Measurements from ENCODE around the gene PRRC2B. TPM values are rescaled to one million over a fixed set of nuclear protein-coding genes. Genes with fewer than 3 reads are reported as not detected.
"Not testable (repeated sequence)": the region's sequence is repeated elsewhere in the genome, so short reads cannot be mapped to it uniquely, and the experiment has no call there.

Gene PRRC2B
- total RNA-seq, 3 donors from 2014 or later, result 89.7 to 102 (median 92.2) TPM

- Mint-ChIP-seq H3K9me3 (no peaks in the 10 kb centered on the region), H3K36me3 (ENCODE audit: insufficient read depth) (no peaks in the 10 kb centered on the region), H3K4me3 (no peak overlapping the region), H3K4me1 (ENCODE audit: low read depth) (peaks cover 13% of the 10 kb centered on the region), H3K27me3 (ENCODE audit: low read depth) (no peaks in the 10 kb centered on the region)
- ATAC-seq (no peak), DNase-seq (no peak)
Measured at GRCh38 chr9:131370638-131371037, 23.2 kb upstream of the PRRC2B start.

- H3K27me3 Mint-ChIP-seq (ENCODE audit: low read depth); H3K9me3 Mint-ChIP-seq; H3K36me3 Mint-ChIP-seq (ENCODE audit: insufficient read depth); ATAC-seq; DNase-seq: not testable (repeated sequence)
- Mint-ChIP-seq H3K4me3 (peak overlapping the region; percentile 86), H3K4me1 (ENCODE audit: low read depth) (peaks cover 13% of the 10 kb centered on the region)
Measured at GRCh38 chr9:131372599-131372973, 21.3 kb upstream of the PRRC2B start.

GRCh38 chr9:131374638-131375037, 19.2 kb upstream of the PRRC2B start:
- ATAC-seq, result not testable (repeated sequence)

GRCh38 chr9:131379056-131379455, 14.8 kb upstream of the PRRC2B start:
- DNase-seq, result no peak
- H3K4me3 Mint-ChIP-seq, result no peak overlapping the region
- no peaks in the 10 kb centered on the region for H3K36me3 Mint-ChIP-seq (ENCODE audit: insufficient read depth)
- no peak for ATAC-seq
- no peaks in the 10 kb centered on the region for H3K9me3 Mint-ChIP-seq
- H3K27me3 Mint-ChIP-seq (ENCODE audit: low read depth), result no peaks in the 10 kb centered on the region
- no peaks in the 10 kb centered on the region for H3K4me1 Mint-ChIP-seq (ENCODE audit: low read depth)

More at GRCh38 chr9:131374638-131375037, 19.2 kb upstream of the PRRC2B start:
- not testable (repeated sequence) for H3K4me3 Mint-ChIP-seq; H3K9me3 Mint-ChIP-seq; H3K27me3 Mint-ChIP-seq (ENCODE audit: low read depth); DNase-seq; H3K36me3 Mint-ChIP-seq (ENCODE audit: insufficient read depth)
- peaks cover 13% of the 10 kb centered on the region for H3K4me1 Mint-ChIP-seq (ENCODE audit: low read depth)

GRCh38 chr9:131382850-131383729, 10.8 kb upstream of the PRRC2B start:
- no peaks in the 10 kb centered on the region for H3K9me3 Mint-ChIP-seq
- ATAC-seq, result no peak

GRCh38 chr9:131385296-131385695, 8.6 kb upstream of the PRRC2B start:
- Mint-ChIP-seq H3K36me3 (ENCODE audit: insufficient read depth) (no peaks in the 10 kb centered on the region), H3K27me3 (ENCODE audit: low read depth) (no peaks in the 10 kb centered on the region)

More at GRCh38 chr9:131382850-131383729, 10.8 kb upstream of the PRRC2B start:
- H3K36me3 Mint-ChIP-seq (ENCODE audit: insufficient read depth), result no peaks in the 10 kb centered on the region
- H3K27me3 Mint-ChIP-seq (ENCODE audit: low read depth), result no peaks in the 10 kb centered on the region
- H3K4me3 Mint-ChIP-seq, result no peak overlapping the region
- DNase-seq, result no peak
- no peaks in the 10 kb centered on the region for H3K4me1 Mint-ChIP-seq (ENCODE audit: low read depth)

GRCh38 chr9:131386281-131386680, 7.6 kb upstream of the PRRC2B start:
- no peaks in the 10 kb centered on the region for H3K4me1 Mint-ChIP-seq (ENCODE audit: low read depth)
- H3K4me3 Mint-ChIP-seq, result no peak overlapping the region
- no peaks in the 10 kb centered on the region for H3K9me3 Mint-ChIP-seq
- no peaks in the 10 kb centered on the region for H3K36me3 Mint-ChIP-seq (ENCODE audit: insufficient read depth)
- no peaks in the 10 kb centered on the region for H3K27me3 Mint-ChIP-seq (ENCODE audit: low read depth)
- ATAC-seq (no peak), DNase-seq (no peak)

More at GRCh38 chr9:131385296-131385695, 8.6 kb upstream of the PRRC2B start:
- H3K4me1 Mint-ChIP-seq (ENCODE audit: low read depth), result no peaks in the 10 kb centered on the region
- no peaks in the 10 kb centered on the region for H3K9me3 Mint-ChIP-seq
- DNase-seq (no peak), ATAC-seq (no peak)
- no peak overlapping the region for H3K4me3 Mint-ChIP-seq

- no peak for DNase-seq
- Mint-ChIP-seq H3K27me3 (ENCODE audit: low read depth) (no peaks in the 10 kb centered on the region), H3K4me3 (no peak overlapping the region), H3K9me3 (no peaks in the 10 kb centered on the region), H3K36me3 (ENCODE audit: insufficient read depth) (no peaks in the 10 kb centered on the region), H3K4me1 (ENCODE audit: low read depth) (no peaks in the 10 kb centered on the region)
- no peak for ATAC-seq
Measured at GRCh38 chr9:131387394-131387793, 6.5 kb upstream of the PRRC2B start.

- ATAC-seq (no peak), DNase-seq (no peak)
- H3K36me3 Mint-ChIP-seq (ENCODE audit: insufficient read depth), result no peaks in the 10 kb centered on the region
- H3K9me3 Mint-ChIP-seq, result no peaks in the 10 kb centered on the region
- no peak overlapping the region for H3K4me3 Mint-ChIP-seq
- peaks cover 20% of the 10 kb centered on the region for H3K4me1 Mint-ChIP-seq (ENCODE audit: low read depth)
- no peaks in the 10 kb centered on the region for H3K27me3 Mint-ChIP-seq (ENCODE audit: low read depth)
Measured at GRCh38 chr9:131391020-131391419, 2.9 kb upstream of the PRRC2B start.

- no peak overlapping the region for H3K4me3 Mint-ChIP-seq
- H3K9me3 Mint-ChIP-seq, result no peaks in the 10 kb centered on the region
- peaks cover 24% of the 10 kb centered on the region for H3K4me1 Mint-ChIP-seq (ENCODE audit: low read depth)
- peaks cover under 1% of the 10 kb centered on the region for H3K36me3 Mint-ChIP-seq (ENCODE audit: insufficient read depth)
- DNase-seq, result no peak
- no peak for ATAC-seq
- H3K27me3 Mint-ChIP-seq (ENCODE audit: low read depth), result no peaks in the 10 kb centered on the region
Measured at GRCh38 chr9:131391504-131391903, 2.4 kb upstream of the PRRC2B start.

- Mint-ChIP-seq H3K4me3 (peak overlapping the region; percentile 91), H3K36me3 (ENCODE audit: insufficient read depth) (peaks cover 3% of the 10 kb centered on the region), H3K27me3 (ENCODE audit: low read depth) (no peaks in the 10 kb centered on the region), H3K9me3 (no peaks in the 10 kb centered on the region), H3K4me1 (ENCODE audit: low read depth) (peaks cover 53% of the 10 kb centered on the region)
- ATAC-seq (peak; percentile 27 to 32), DNase-seq (peak; percentile 32)
Measured at GRCh38 chr9:131394464-131395156, 724 bp downstream of the PRRC2B start.

GRCh38 chr9:131395157-131396098, 1.5 kb downstream of the PRRC2B start:
- peaks cover 3% of the 10 kb centered on the region for H3K36me3 Mint-ChIP-seq (ENCODE audit: insufficient read depth)
- DNase-seq, result peak; percentile 61
- no peaks in the 10 kb centered on the region for H3K9me3 Mint-ChIP-seq
- no peaks in the 10 kb centered on the region for H3K27me3 Mint-ChIP-seq (ENCODE audit: low read depth)
- peaks cover 60% of the 10 kb centered on the region for H3K4me1 Mint-ChIP-seq (ENCODE audit: low read depth)
- peak overlapping the region; percentile 91 for H3K4me3 Mint-ChIP-seq
- ATAC-seq, result peak; percentile 75 to 76

GRCh38 chr9:131396099-131396479, 2.2 kb downstream of the PRRC2B start:
- not testable (repeated sequence) for H3K27me3 Mint-ChIP-seq (ENCODE audit: low read depth); H3K36me3 Mint-ChIP-seq (ENCODE audit: insufficient read depth); DNase-seq; H3K9me3 Mint-ChIP-seq; ATAC-seq
- peak overlapping the region; percentile 91 for H3K4me3 Mint-ChIP-seq
- peaks cover 66% of the 10 kb centered on the region for H3K4me1 Mint-ChIP-seq (ENCODE audit: low read depth)

- no peaks in the 10 kb centered on the region for H3K9me3 Mint-ChIP-seq
- ATAC-seq (no peak), DNase-seq (no peak)
- peak overlapping the region; percentile 91 for H3K4me3 Mint-ChIP-seq
- H3K36me3 Mint-ChIP-seq (ENCODE audit: insufficient read depth), result peaks cover 3% of the 10 kb centered on the region
- H3K4me1 Mint-ChIP-seq (ENCODE audit: low read depth), result peaks cover 69% of the 10 kb centered on the region
- H3K27me3 Mint-ChIP-seq (ENCODE audit: low read depth), result no peaks in the 10 kb centered on the region
Measured at GRCh38 chr9:131396626-131397025, 2.7 kb downstream of the PRRC2B start.

Data from activated T-cell treated with anti-CD3 and anti-CD28 coated beads, Interleukin-2, amount 50 U/mL, for 4 hours (primary cell).